PC-9 (cell line): Measurements from ENCODE around the gene BCL2L1.

Source experiments
- CTCF ChIP-seq: fragments of 200-600 bp; sonication (generic); conservative IDR thresholded peaks from 2 replicates; pipeline ENCODE4 v1.6.1; 2017; ENCODE audit warnings: mixed run types, antibody characterized with exemption, mild to moderate bottlenecking, moderate library complexity
- EZH2 ChIP-seq: fragments of 200-600 bp; sonication (generic); IDR thresholded peaks from 2 replicates; pipeline ENCODE4 v1.8.0; 2017; ENCODE audit warnings: antibody characterized with exemption, low read depth

DNA sequence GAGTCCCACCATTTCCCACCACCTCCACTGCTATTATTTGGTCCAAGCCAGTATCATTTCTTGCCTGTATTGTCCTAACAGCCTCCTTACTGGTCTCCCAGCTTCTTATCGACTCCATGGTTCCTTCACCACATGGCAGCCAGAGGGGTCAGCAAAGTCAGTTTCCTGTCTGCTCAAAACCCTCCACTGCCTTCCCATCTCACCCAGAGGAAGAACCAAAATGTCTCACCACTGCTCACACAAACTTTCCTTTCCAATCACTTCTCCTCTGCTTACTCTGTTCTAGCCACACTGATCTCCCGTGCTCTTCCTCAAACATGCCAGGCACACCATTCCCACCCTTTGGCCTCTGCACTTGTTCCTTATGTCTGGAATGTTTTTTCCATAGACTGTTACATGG, 39.7 kb downstream of the BCL2L1 start:
- no peak for TF ChIP-seq CTCF
- no peak for TF ChIP-seq EZH2
